ENCODE data around the gene PTGIS. TPM values are rescaled to one million over a fixed set of nuclear protein-coding genes. Genes with fewer than 3 reads are reported as not detected.
A peak's percentile ranks its signal among the peaks of the same experiment; 100 is the strongest.

The PTGIS gene
- total RNA-seq, 4 donors from 2014 or later = 75.3 to 169 (median 137) TPM

- Histone ChIP-seq H3K36me3 (no peaks in the 10 kb centered on the region), H3K27me3 (no peaks in the 10 kb centered on the region), H3K27ac (peak overlapping the region; percentile 34 to 93 (median 60)), H3K9me3 (no peaks in the 10 kb centered on the region), H3K4me3 (no peak overlapping the region), H3K4me1 (peaks cover 5 to 86% (median 6%) of the 10 kb centered on the region in 3 donors)
- no peak for ATAC-seq
- TF ChIP-seq CTCF (IDR thresholded peaks at IDR 0.05) (no peak), POLR2A (IDR thresholded peaks at IDR 0.05) (no peak), POLR2AphosphoS5 (IDR thresholded peaks at IDR 0.05) (no peak), EP300 (IDR thresholded peaks at IDR 0.05) (no peak)
Observed at GRCh38 chr20:49556621-49557020, 11.3 kb downstream of the PTGIS start.

GRCh38 chr20:49549801-49550551 is 18.0 kb downstream of the PTGIS start:
- whole genome bisulfite sequencing, 2 donors (ENCODE audit: low coverage in 1 of 2) = 74 to 86% methylated on average over 5 to 7 of the region's 8 CpGs

GRCh38 chr20:49548371-49548947 is 19.5 kb downstream of the PTGIS start:
- no peak overlapping the region for H3K27ac ChIP-seq
- ATAC-seq = no peak
- no peaks in the 10 kb centered on the region for H3K27me3 ChIP-seq
- H3K4me1 ChIP-seq = peaks cover 0 to 32% (median 3%) of the 10 kb centered on the region in 3 donors
- no peak for TF ChIP-seq POLR2A (IDR thresholded peaks at IDR 0.05)
- TF ChIP-seq POLR2AphosphoS5 (IDR thresholded peaks at IDR 0.05) = no peak
- TF ChIP-seq CTCF (IDR thresholded peaks at IDR 0.05) = no peak
- TF ChIP-seq EP300 (IDR thresholded peaks at IDR 0.05) = no peak
- H3K36me3 ChIP-seq = peaks cover 0 to 58% of the 10 kb centered on the region in 2 donors
- no peak overlapping the region for H3K4me3 ChIP-seq
- WGBS, 2 donors (ENCODE audit: low coverage in 1 of 2) = 82 to 100% methylated on average over 1 of the region's 1 CpG
- H3K9me3 ChIP-seq = no peaks in the 10 kb centered on the region

More at GRCh38 chr20:49549801-49550551, 18.0 kb downstream of the PTGIS start:
- ATAC-seq = no peak
- TF ChIP-seq EP300 (IDR thresholded peaks at IDR 0.05) (no peak), POLR2A (IDR thresholded peaks at IDR 0.05) (no peak), POLR2AphosphoS5 (IDR thresholded peaks at IDR 0.05) (no peak), CTCF (IDR thresholded peaks at IDR 0.05) (no peak)
- Histone ChIP-seq H3K4me3 (no peak overlapping the region), H3K27me3 (no peaks in the 10 kb centered on the region), H3K36me3 (peaks cover 0 to 46% of the 10 kb centered on the region in 2 donors), H3K4me1 (peaks cover 0 to 43% (median 3%) of the 10 kb centered on the region in 3 donors), H3K27ac (peak overlapping the region in 1 of 4 donors; percentile 74), H3K9me3 (no peaks in the 10 kb centered on the region)

- H3K27ac ChIP-seq = no peak overlapping the region
- ATAC-seq = no peak
- H3K4me1 ChIP-seq = peaks cover 0 to 14% (median 0%) of the 10 kb centered on the region in 3 donors
- WGBS, 2 donors (ENCODE audit: low coverage in 1 of 2) = no CpG with 5 or more reads among the region's 2 CpGs
- no peaks in the 10 kb centered on the region for H3K9me3 ChIP-seq
- H3K4me3 ChIP-seq = no peak overlapping the region
- peaks cover 0 to 74% of the 10 kb centered on the region in 2 donors for H3K36me3 ChIP-seq
- TF ChIP-seq CTCF (IDR thresholded peaks at IDR 0.05) (no peak), EP300 (IDR thresholded peaks at IDR 0.05) (no peak), POLR2A (IDR thresholded peaks at IDR 0.05) (no peak), POLR2AphosphoS5 (IDR thresholded peaks at IDR 0.05) (no peak)
- H3K27me3 ChIP-seq = no peaks in the 10 kb centered on the region
Observed at GRCh38 chr20:49545572-49545971, 22.4 kb downstream of the PTGIS start.

All from gastroesophageal sphincter (tissue), 4 donors.